Measurements from ENCODE around the gene TMEM132D. TPM values are rescaled to one million over a fixed set of nuclear protein-coding genes. Genes with fewer than 3 reads are reported as not detected.

TMEM132D gene
- total and polyA plus RNA-seq, 4 donors: 0.01 to 0.14 (median 0.08) TPM

- H3K27me3 ChIP-seq (ENCODE audit: control insufficient read depth in 4 of 4, insufficient read depth in 4 of 4, low read length in 3 of 4): no peaks in the 10 kb centered on the region
- no peak overlapping the region for H3K9ac ChIP-seq (ENCODE audit: low read depth in 1 of 2, low read length in 2 of 2)
- no peaks in the 10 kb centered on the region for H3K9me3 ChIP-seq (ENCODE audit: control insufficient read depth in 4 of 4, low read length in 3 of 4)
- no peaks in the 10 kb centered on the region for H3K4me1 ChIP-seq (ENCODE audit: control insufficient read depth in 4 of 4, insufficient read depth in 4 of 4, low read length in 3 of 4)
- no peaks in the 10 kb centered on the region for H3K36me3 ChIP-seq (ENCODE audit: control insufficient read depth in 4 of 4, insufficient read depth in 3 of 4, low read depth in 1 of 4, low read length in 3 of 4)
- H3K4me3 ChIP-seq (ENCODE audit: low read depth in 1 of 3, low read length in 3 of 3): no peak overlapping the region
- H3K27ac ChIP-seq (ENCODE audit: low read depth in 1 of 2, low read length in 2 of 2): no peak overlapping the region
- TF ChIP-seq RXRA (IDR thresholded peaks at IDR 0.05) (no peak), MAX (IDR thresholded peaks at IDR 0.05) (no peak), EGR1 (IDR thresholded peaks at IDR 0.05; ENCODE audit: low read depth in 2 of 2) (no peak), RAD21 (IDR thresholded peaks at IDR 0.05) (no peak), HNF4G (IDR thresholded peaks at IDR 0.05) (no peak), ZBTB33 (IDR thresholded peaks at IDR 0.05) (no peak), SP1 (IDR thresholded peaks at IDR 0.05) (no peak), NR2F2 (IDR thresholded peaks at IDR 0.05) (no peak), TAF1 (conservative IDR thresholded peaks at IDR 0.05) (no peak), HNF4A (conservative IDR thresholded peaks at IDR 0.05) (no peak)
- TF ChIP-seq, protein P1, sequence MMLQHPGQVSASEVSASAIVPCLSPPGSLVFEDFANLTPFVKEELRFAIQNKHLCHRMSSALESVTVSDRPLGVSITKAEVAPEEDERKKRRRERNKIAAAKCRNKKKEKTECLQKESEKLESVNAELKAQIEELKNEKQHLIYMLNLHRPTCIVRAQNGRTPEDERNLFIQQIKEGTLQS (IDR thresholded peaks at IDR 0.05): no peak
- TF ChIP-seq, protein P2, sequence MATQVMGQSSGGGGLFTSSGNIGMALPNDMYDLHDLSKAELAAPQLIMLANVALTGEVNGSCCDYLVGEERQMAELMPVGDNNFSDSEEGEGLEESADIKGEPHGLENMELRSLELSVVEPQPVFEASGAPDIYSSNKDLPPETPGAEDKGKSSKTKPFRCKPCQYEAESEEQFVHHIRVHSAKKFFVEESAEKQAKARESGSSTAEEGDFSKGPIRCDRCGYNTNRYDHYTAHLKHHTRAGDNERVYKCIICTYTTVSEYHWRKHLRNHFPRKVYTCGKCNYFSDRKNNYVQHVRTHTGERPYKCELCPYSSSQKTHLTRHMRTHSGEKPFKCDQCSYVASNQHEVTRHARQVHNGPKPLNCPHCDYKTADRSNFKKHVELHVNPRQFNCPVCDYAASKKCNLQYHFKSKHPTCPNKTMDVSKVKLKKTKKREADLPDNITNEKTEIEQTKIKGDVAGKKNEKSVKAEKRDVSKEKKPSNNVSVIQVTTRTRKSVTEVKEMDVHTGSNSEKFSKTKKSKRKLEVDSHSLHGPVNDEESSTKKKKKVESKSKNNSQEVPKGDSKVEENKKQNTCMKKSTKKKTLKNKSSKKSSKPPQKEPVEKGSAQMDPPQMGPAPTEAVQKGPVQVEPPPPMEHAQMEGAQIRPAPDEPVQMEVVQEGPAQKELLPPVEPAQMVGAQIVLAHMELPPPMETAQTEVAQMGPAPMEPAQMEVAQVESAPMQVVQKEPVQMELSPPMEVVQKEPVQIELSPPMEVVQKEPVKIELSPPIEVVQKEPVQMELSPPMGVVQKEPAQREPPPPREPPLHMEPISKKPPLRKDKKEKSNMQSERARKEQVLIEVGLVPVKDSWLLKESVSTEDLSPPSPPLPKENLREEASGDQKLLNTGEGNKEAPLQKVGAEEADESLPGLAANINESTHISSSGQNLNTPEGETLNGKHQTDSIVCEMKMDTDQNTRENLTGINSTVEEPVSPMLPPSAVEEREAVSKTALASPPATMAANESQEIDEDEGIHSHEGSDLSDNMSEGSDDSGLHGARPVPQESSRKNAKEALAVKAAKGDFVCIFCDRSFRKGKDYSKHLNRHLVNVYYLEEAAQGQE (IDR thresholded peaks at IDR 0.05): no peak
- 80% methylated on average over 3 of the region's 3 CpGs for WGBS
- no peak for DNase-seq (ENCODE audit: low spot score)
Observed at GRCh38 chr12:129750421-129750820, 153.4 kb downstream of the TMEM132D start.

- H3K27ac ChIP-seq (ENCODE audit: low read depth in 1 of 2, low read length in 2 of 2): no peak overlapping the region
- peaks cover 0 to 4% (median under 1%) of the 10 kb centered on the region in 4 donors for H3K9me3 ChIP-seq (ENCODE audit: control insufficient read depth in 4 of 4, low read length in 3 of 4)
- H3K4me1 ChIP-seq (ENCODE audit: control insufficient read depth in 4 of 4, insufficient read depth in 4 of 4, low read length in 3 of 4): no peaks in the 10 kb centered on the region
- H3K27me3 ChIP-seq (ENCODE audit: control insufficient read depth in 4 of 4, insufficient read depth in 4 of 4, low read length in 3 of 4): no peaks in the 10 kb centered on the region
- TF ChIP-seq RXRA (IDR thresholded peaks at IDR 0.05) (no peak), HNF4G (IDR thresholded peaks at IDR 0.05) (no peak), HNF4A (conservative IDR thresholded peaks at IDR 0.05) (no peak), CTCF (IDR thresholded peaks at IDR 0.05; ENCODE audit: low read depth, low read length, missing input control) (no peak), NR2F2 (IDR thresholded peaks at IDR 0.05) (no peak)
- TF ChIP-seq, protein P1 (IDR thresholded peaks at IDR 0.05): no peak
- no peak for DNase-seq (ENCODE audit: low spot score)
- no peak overlapping the region for H3K4me3 ChIP-seq (ENCODE audit: low read depth in 1 of 3, low read length in 3 of 3)
- WGBS: 73% methylated on average over 4 of the region's 4 CpGs
- no peak overlapping the region for H3K9ac ChIP-seq (ENCODE audit: low read depth in 1 of 2, low read length in 2 of 2)
- H3K36me3 ChIP-seq (ENCODE audit: control insufficient read depth in 4 of 4, insufficient read depth in 3 of 4, low read depth in 1 of 4, low read length in 3 of 4): no peaks in the 10 kb centered on the region
Observed at GRCh38 chr12:129746318-129746717, 157.5 kb downstream of the TMEM132D start.

All from liver (tissue), 9 donors.